HG02588 (cell line): ENCODE results near the gene HECA.
"Not testable (repeated sequence)": the region's sequence is repeated elsewhere in the genome, so short reads cannot be mapped to it uniquely, and the experiment has no call there.

Source experiments
- ATAC-seq: cut with Tn5 transposase; IDR thresholded peaks from one replicate; pipeline ENCODE4 v1.9.1; 2021; ENCODE audit warnings: mild to moderate bottlenecking, moderate library complexity; ENCODE audit not compliant: unreplicated experiment

The HECA gene

DNA sequence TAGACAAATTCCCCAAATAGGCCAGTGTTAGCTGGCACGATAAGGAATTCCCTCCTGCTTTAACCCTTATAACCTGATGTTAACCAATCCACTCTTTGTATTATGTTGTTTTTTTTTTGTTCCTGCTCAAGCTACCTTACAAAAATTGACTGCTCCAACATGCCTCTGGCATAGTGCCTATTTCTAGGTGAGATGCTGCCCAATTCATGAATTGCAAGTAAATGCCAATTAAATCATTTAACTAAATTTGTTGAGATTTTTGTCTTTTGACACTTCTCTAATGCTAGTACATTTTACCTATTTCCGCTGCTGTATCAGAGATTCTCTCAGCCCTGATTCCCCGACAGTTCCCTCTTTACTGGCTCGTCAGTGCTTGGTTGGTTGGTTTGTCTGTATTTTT lies 66.5 kb downstream of the HECA start:
- ATAC-seq: no peak

DNA sequence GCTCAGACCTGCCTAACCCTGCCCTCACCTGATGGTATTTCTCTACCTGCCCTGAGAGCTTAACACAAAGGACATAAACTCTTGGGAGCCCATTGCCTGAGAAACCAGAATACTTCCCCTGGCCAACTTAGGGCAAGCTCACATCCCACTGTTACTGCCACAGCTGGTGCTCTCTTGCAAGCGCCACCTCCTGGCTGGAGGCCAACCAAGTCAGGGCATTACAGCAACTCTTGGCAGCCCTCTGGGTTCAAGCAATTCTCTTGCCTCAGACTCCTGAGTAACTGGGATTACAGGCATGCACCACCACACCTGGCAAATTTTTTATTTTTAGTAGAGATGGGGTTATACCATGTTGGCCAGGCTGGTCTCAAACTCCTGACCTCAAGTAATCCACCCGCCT lies 70.1 kb downstream of the HECA start:
- no peak for ATAC-seq

- ATAC-seq: no peak
These were observed 71.0 kb downstream of the HECA start for GRCh38 chr6:139205843-139206242.

DNA sequence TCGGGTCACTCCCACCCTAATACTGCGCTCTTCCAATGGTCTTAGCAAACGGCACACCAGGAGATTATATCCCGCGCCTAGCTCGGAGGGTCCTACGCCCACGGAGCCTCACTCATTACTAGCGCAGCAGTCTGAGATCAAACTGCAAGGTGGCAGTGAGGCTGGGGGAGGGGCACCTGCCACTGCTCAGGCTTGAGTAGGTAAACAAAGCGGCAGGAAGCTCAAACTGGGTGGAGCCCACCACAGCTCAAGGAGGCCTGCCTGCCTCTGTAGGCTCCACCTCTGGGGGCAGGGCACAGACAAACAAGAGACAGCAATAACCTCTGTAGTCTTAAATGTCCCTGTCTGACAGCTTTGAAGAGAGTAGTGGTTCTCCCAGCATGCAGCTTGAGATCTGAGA lies 75.9 kb downstream of the HECA start:
- not testable (repeated sequence) for ATAC-seq

DNA sequence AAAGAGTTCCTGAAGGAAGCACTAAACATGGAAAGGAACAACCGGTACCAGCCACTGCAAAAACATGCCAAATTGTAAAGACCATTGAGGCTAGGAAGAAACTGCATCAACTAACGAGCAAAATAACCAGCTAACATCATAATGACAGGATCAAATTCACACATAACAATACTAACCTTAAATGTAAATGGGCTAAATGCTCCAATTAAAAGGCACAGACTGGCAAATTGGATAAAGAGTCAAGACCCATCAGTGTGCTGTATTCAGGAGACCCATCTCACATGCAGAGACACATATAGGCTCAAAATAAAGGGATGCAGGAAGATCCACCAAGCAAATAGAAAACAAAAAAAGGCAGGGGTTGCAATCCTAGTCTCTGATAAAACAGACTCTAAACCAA lies 77.6 kb downstream of the HECA start:
- ATAC-seq: not testable (repeated sequence)

- ATAC-seq: peak; percentile 100
These were observed 84.4 kb downstream of the HECA start for GRCh38 chr6:139219271-139219729.

DNA sequence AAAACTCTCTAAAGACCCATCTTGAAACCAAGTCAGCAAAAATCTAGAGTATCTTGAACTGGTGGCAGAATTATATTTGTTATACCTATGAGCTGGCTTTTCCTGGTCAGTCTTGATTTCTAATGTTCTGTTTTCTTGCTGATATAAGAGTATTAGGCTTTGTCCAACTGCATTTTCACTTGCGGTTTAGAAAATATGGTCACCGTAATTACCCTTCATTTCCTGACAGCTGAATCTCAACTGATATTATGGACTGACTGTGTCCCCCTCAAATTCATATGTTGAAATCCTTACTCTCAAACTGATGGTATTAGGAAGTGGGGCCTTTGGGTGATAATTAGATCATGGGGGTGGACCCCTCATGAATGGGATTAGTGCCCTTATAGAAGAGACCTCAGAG lies 84.9 kb downstream of the HECA start:
- ATAC-seq: no peak

DNA sequence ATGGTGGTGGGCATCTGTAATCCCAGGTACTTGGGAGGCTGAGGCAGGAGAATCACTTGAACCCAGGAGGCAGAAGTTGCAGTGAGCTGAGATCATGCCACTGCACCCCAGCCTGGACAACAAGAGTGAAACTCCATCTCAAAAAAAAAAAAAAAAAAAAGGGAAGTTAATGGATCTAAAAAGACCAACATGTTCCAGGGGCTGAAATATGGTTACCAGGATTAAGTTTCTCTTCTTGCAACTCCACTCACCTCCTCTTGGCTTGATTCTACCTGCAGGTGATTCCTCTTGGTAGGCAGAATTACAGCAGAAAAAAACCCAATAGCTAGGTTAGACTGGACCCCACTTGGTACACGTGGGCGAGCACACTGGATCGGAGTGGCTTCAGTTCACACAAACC lies 93.5 kb downstream of the HECA start:
- ATAC-seq: not testable (repeated sequence)
